Neural cell (in vitro differentiated cells): ENCODE data around the gene CPZ.

ENCODE experiments used
- MXI1 ChIP-seq: fragments of 450-650 bp; conservative IDR thresholded peaks from 2 replicates; pipeline ENCODE4 v1.6.1; 2014; ENCODE audit warnings: antibody characterized with exemption, mild to moderate bottlenecking; ENCODE audit not compliant: poor library complexity, severe bottlenecking
- POLR2AphosphoS5 ChIP-seq: IDR thresholded peaks from 2 replicates; pipeline ENCODE4 v1.6.1; 2012
- TF ChIP-seq, protein P1 (sequence below): fragments of 450-650 bp; IDR thresholded peaks from 2 replicates; pipeline ENCODE4 v1.5.1; 2014; ENCODE audit warnings: antibody characterized with exemption, mild to moderate bottlenecking, moderate library complexity; ENCODE audit not compliant: poor library complexity, severe bottlenecking
- TF ChIP-seq, protein P2 (sequence below): IDR thresholded peaks from 2 replicates; pipeline ENCODE4 v1.6.1; 2012; ENCODE audit warnings: borderline replicate concordance

DNA sequence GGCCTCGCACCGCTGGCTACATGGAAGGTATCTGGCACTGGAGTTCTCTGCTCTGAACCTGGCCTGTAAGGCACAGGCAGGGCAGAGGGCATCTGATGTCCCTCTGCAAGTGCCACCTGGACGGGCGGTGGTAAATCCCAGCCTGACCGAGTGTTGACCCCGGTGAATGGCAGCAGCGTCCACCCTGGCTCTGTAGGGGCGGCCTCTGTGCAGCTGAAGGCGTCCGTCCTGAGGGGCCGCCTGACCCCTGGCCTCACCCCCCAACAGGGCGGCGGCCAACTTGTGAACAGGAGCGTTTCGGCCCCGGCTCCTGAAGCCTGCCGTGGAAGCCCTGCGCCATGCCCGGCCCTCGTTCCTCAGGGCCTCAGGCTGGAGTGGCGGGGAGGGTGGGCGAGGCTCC is 51.4 kb downstream of the CPZ start:
- TF ChIP-seq, protein P1, sequence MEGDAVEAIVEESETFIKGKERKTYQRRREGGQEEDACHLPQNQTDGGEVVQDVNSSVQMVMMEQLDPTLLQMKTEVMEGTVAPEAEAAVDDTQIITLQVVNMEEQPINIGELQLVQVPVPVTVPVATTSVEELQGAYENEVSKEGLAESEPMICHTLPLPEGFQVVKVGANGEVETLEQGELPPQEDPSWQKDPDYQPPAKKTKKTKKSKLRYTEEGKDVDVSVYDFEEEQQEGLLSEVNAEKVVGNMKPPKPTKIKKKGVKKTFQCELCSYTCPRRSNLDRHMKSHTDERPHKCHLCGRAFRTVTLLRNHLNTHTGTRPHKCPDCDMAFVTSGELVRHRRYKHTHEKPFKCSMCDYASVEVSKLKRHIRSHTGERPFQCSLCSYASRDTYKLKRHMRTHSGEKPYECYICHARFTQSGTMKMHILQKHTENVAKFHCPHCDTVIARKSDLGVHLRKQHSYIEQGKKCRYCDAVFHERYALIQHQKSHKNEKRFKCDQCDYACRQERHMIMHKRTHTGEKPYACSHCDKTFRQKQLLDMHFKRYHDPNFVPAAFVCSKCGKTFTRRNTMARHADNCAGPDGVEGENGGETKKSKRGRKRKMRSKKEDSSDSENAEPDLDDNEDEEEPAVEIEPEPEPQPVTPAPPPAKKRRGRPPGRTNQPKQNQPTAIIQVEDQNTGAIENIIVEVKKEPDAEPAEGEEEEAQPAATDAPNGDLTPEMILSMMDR: no peak
- TF ChIP-seq, protein P2, sequence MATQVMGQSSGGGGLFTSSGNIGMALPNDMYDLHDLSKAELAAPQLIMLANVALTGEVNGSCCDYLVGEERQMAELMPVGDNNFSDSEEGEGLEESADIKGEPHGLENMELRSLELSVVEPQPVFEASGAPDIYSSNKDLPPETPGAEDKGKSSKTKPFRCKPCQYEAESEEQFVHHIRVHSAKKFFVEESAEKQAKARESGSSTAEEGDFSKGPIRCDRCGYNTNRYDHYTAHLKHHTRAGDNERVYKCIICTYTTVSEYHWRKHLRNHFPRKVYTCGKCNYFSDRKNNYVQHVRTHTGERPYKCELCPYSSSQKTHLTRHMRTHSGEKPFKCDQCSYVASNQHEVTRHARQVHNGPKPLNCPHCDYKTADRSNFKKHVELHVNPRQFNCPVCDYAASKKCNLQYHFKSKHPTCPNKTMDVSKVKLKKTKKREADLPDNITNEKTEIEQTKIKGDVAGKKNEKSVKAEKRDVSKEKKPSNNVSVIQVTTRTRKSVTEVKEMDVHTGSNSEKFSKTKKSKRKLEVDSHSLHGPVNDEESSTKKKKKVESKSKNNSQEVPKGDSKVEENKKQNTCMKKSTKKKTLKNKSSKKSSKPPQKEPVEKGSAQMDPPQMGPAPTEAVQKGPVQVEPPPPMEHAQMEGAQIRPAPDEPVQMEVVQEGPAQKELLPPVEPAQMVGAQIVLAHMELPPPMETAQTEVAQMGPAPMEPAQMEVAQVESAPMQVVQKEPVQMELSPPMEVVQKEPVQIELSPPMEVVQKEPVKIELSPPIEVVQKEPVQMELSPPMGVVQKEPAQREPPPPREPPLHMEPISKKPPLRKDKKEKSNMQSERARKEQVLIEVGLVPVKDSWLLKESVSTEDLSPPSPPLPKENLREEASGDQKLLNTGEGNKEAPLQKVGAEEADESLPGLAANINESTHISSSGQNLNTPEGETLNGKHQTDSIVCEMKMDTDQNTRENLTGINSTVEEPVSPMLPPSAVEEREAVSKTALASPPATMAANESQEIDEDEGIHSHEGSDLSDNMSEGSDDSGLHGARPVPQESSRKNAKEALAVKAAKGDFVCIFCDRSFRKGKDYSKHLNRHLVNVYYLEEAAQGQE: no peak
- no peak for TF ChIP-seq MXI1
- no peak for TF ChIP-seq POLR2AphosphoS5
